Kidney (tissue), 14 donors: Measurements from ENCODE around the gene ASB16. TPM values are rescaled to one million over a fixed set of nuclear protein-coding genes. Genes with fewer than 3 reads are reported as not detected.
A peak's percentile ranks its signal among the peaks of the same experiment; 100 is the strongest.

Experiments
- DNase-seq, 5 donors: peaks; one replicate each; pipeline ENCODE4 v3.0.0-alpha.2; 2013 to 2020
- FAIRE-seq: peaks from 2 replicates; lab custom pipeline; 2012; peaks lifted over from hg19 to GRCh38; lab: Jason Lieb, UNC
- H3K27ac ChIP-seq, 2 donors: one replicate each; pipeline ENCODE4 v1.7.0; 2013; ENCODE audit warnings: low read depth in 2 of 2, low read length in 2 of 2, inconsistent platforms in 1 of 2
- H3K27me3 ChIP-seq: one replicate; pipeline ENCODE4 v1.7.1; 2013; ENCODE audit warnings: low read length, inconsistent platforms; ENCODE audit not compliant: control insufficient read depth, insufficient read depth
- H3K36me3 ChIP-seq, 3 donors: one replicate each; pipeline versions ENCODE4 v1.7.0 to v1.7.1; 2013; ENCODE audit warnings: low read length in 3 of 3, control low read depth in 1 of 3, inconsistent platforms in 1 of 3; ENCODE audit not compliant: insufficient read depth in 3 of 3, control insufficient read depth in 2 of 3
- H3K4me1 ChIP-seq, 3 donors: one replicate each; pipeline versions ENCODE4 v1.7.0 to v1.7.1; 2013; ENCODE audit warnings: low read length in 3 of 3, inconsistent platforms in 1 of 3, low read depth in 1 of 3; ENCODE audit not compliant: control insufficient read depth in 2 of 3, insufficient read depth in 2 of 3
- H3K4me3 ChIP-seq, 3 donors: one replicate each; pipeline versions ENCODE4 v1.7.0 to v1.8.1; 2013; ENCODE audit warnings: low read length in 3 of 3, control low read depth in 1 of 3, inconsistent platforms in 1 of 3
- H3K9ac ChIP-seq, 3 donors: one replicate each; pipeline versions ENCODE4 v1.7.0 to v1.7.1; 2013; ENCODE audit warnings: low read length in 3 of 3, control low read depth in 1 of 3, inconsistent platforms in 1 of 3
- H3K9me3 ChIP-seq, 3 donors: one replicate each; pipeline versions ENCODE4 v1.7.0 to v1.7.1; 2013; ENCODE audit warnings: low read length in 3 of 3, control low read depth in 1 of 3, inconsistent platforms in 1 of 3; ENCODE audit not compliant: control insufficient read depth in 2 of 3, insufficient read depth in 1 of 3
- intact Hi-C: fragments of 100-400 bp; cut with DNase I; formaldehyde crosslinking; loops from one replicate; pipeline ENCODE4 v1.11.1; 2022
- polyA plus RNA-seq: library from polyadenylated mRNA; stranded (reverse); fragments of 350-450 nt; fragmentation: Illumina TruSeq; extraction: RNeasy Lipid Tissue Mini Kit (QIAGEN cat#74804); gene quantifications from one replicate; pipeline ENCODE4 v1.2.3, GENCODE V29; 2014; ENCODE audit warnings: low read depth, low replicate concordance; ENCODE audit not compliant: insufficient read depth
- total RNA-seq: library from RNA; stranded (reverse); fragmentation: NEBNext Ultra II Directional; extraction: Animal tissue kit (Norgen Biotek cat#: 25700); gene quantifications from one replicate; pipeline ENCODE4 v1.2.1, GENCODE V29; 2021
- TF ChIP-seq, protein P1 (sequence below): IDR thresholded peaks from 3 replicates; pipeline ENCODE4 v1.5.1; 2012; ENCODE audit warnings: mild to moderate bottlenecking, moderate library complexity, borderline replicate concordance; ENCODE audit not compliant: insufficient read depth; ENCODE audit errors: extremely low read depth
- donor health status: control.
- donor health status: control.
- donor health status: control.
- donor health status: control.
- donor health status: control.
- donor health status: DM: yes; HTN: yes; CAD: no.
- donor health status: Normal renal cell carcinoma (clear cell type).

The ASB16 gene
- total and polyA plus RNA-seq, 2 donors from 2014 or later: 0.25 to 0.90 TPM

DNA sequence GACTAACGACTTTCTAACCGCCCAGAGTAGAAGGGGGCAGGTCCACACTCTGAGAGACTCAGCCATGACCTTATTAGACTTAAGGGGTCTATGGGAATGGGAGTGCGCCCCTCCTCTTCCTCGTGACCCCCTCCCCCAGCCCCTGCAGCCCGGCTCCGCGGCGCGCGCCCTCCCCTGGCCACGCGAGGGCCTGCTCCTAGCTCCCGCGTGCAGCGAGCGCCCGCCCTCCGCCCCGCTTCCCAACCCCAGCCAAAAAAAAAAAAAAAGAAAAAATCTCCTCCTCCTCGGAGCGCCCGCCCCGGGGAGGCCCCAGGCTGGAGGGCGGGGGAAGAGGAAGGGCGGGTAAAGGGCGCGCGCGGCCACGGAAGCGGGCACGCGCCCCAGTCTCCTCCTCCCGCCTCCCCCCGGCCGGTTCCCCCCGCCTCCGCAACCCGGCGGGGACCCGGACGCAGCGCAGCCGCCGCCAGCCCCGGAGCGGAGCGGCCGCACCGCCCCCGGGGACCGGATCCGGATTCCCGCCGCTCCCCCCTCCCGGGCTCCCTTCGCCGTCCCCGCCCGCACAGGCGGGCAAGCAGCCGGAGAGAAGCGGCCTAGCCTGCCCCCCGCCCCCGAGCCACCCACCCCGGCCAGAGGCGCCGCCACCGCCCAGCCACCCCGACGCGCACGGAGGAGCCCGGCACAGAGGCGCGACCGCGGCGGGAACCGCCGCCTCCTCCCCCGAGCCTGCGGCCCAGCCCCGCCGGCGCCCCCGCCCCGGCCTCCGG, 48.0 kb downstream of the ASB16 start:
- Histone ChIP-seq H3K4me1 (peaks cover 6 to 32% (median 28%) of the 10 kb centered on the region in 3 donors), H3K9ac (peak overlapping the region; percentile 71 to 81 (median 73)), H3K36me3 (peaks cover 26 to 33% (median 29%) of the 10 kb centered on the region in 3 donors), H3K27ac (peak overlapping the region; percentile 92 to 96), H3K4me3 (peak overlapping the region; percentile 74 to 77 (median 75)), H3K9me3 (no peaks in the 10 kb centered on the region), H3K27me3 (no peaks in the 10 kb centered on the region)
- FAIRE-seq: no peak
- TF ChIP-seq, protein P1, sequence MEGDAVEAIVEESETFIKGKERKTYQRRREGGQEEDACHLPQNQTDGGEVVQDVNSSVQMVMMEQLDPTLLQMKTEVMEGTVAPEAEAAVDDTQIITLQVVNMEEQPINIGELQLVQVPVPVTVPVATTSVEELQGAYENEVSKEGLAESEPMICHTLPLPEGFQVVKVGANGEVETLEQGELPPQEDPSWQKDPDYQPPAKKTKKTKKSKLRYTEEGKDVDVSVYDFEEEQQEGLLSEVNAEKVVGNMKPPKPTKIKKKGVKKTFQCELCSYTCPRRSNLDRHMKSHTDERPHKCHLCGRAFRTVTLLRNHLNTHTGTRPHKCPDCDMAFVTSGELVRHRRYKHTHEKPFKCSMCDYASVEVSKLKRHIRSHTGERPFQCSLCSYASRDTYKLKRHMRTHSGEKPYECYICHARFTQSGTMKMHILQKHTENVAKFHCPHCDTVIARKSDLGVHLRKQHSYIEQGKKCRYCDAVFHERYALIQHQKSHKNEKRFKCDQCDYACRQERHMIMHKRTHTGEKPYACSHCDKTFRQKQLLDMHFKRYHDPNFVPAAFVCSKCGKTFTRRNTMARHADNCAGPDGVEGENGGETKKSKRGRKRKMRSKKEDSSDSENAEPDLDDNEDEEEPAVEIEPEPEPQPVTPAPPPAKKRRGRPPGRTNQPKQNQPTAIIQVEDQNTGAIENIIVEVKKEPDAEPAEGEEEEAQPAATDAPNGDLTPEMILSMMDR: peak; percentile 57
- intact Hi-C loops: no loop called here
- peak; percentile 89 to 98 (median 95) for DNase-seq

DNA sequence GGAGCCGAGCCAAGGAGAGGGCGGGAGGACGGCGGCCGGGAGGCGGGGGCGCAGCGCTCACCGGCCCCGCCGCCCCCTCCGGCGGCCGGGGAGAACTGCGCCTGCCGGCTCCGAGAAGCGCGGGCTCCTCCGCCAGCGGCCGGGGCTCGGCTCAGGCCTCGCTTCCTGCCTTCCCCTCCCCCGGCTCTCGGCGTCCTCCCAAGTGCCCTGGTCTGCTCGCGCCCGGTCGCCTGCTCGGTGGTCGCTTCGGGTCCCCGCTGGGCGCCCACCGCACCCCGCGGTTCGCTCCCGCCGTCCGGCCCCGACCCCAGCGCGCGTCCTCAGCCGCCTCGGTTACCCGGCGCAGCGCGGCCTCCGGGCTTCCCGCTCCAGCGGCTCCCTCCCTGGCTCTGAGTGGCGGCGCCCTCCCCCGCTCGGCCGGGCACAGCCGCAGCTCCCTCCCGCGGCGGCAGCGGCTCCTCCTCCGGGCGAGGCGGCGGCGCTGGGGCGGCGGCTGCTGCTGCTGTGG, 48.7 kb downstream of the ASB16 start:
- peak overlapping the region; percentile 92 to 96 for H3K27ac ChIP-seq
- H3K36me3 ChIP-seq: peaks cover 26 to 29% (median 27%) of the 10 kb centered on the region in 3 donors
- H3K4me3 ChIP-seq: peak overlapping the region in 2 of 3 donors; percentile 40 to 64
- H3K27me3 ChIP-seq: no peaks in the 10 kb centered on the region
- H3K9ac ChIP-seq: peak overlapping the region in 2 of 3 donors; percentile 46 to 52
- FAIRE-seq (no peak), DNase-seq (peak in 4 of 5 donors; percentile 64 to 88 (median 81))
- intact Hi-C loops: no loop called here
- TF ChIP-seq, protein P1: peak; percentile 13
- H3K4me1 ChIP-seq: peaks cover 6 to 35% (median 30%) of the 10 kb centered on the region in 3 donors
- H3K9me3 ChIP-seq: no peaks in the 10 kb centered on the region

DNA sequence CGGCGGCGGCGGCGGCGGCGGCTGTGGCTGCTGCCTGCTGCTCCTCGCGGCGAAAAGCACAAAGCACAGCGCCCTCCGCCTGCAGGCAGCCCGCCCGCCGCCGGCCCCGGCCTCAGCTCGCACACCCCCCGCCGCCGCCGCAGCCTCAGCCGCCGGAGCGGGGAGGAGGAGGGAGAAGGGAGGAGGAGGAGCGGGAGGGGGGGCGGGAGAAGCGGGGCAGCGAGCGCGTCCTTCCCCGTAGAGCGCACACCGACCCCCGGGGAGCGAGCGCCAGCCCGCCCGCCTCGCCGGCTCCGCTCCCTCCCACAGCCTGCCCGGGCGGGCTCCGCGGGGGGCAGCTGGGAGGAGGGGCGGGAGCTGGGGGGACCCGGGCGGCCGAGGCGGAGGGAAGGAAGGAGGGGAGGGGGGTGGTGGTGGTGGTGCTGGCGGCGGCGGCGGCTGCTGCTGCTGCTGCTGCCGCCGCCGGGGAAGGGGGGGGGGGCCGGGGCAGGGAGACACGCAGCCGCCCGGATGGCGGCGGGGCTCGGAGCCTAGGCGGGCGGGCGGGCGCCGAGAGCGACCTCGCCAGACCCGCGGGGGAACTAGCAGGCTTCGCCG, 49.2 kb downstream of the ASB16 start, which contains the start of gene UBTF:
Gene UBTF (minus strand): TSS at position 60 of the 597 bp plus-strand sequence. CDS start 1,446 bp downstream, outside the sequence.
- no peaks in the 10 kb centered on the region for H3K27me3 ChIP-seq
- H3K4me3 ChIP-seq: peak within 1 kb of the TSS; percentile 53 to 83 (median 74)
- no peaks in the 10 kb centered on the region for H3K9me3 ChIP-seq
- TF ChIP-seq, protein P1: peak; percentile 4
- peak; percentile 82 to 93 (median 91) for DNase-seq
- intact Hi-C loops: no loop called here
- no peak for FAIRE-seq
- peak within 1 kb of the TSS; percentile 95 to 96 for H3K27ac ChIP-seq
- peaks cover 21 to 23% (median 22%) of the 10 kb centered on the region in 3 donors for H3K36me3 ChIP-seq
- peaks cover 6 to 35% (median 30%) of the 10 kb centered on the region in 3 donors for H3K4me1 ChIP-seq
- peak within 1 kb of the TSS in 2 of 3 donors; percentile 87 to 90 for H3K9ac ChIP-seq
